Neural crest cell (in vitro differentiated cells): Measurements from ENCODE around the gene KRT33A. TPM values are rescaled to one million over a fixed set of nuclear protein-coding genes. Genes with fewer than 3 reads are reported as not detected.

Source experiments
- DNase-seq: peaks from one replicate; pipeline ENCODE4 v3.0.0; 2021; ENCODE audit warnings: low read depth, mixed read lengths, low spot score
- H3K27ac Mint-ChIP-seq: one replicate; pipeline ENCODE4 v1.8.0; 2021; ENCODE audit warnings: mild to moderate bottlenecking, mixed read lengths; ENCODE audit not compliant: unreplicated experiment
- H3K27me3 Mint-ChIP-seq: 2 replicates; pipeline ENCODE4 v1.8.0; 2021; ENCODE audit warnings: low read depth, mild to moderate bottlenecking, mixed read lengths
- H3K36me3 Mint-ChIP-seq: 2 replicates; pipeline ENCODE4 v1.8.0; 2021; ENCODE audit warnings: low read depth, mild to moderate bottlenecking, mixed read lengths
- H3K4me1 Mint-ChIP-seq: 2 replicates; pipeline ENCODE4 v1.8.0; 2021; ENCODE audit warnings: mixed read lengths
- H3K4me3 Mint-ChIP-seq: one replicate; pipeline ENCODE4 v1.8.0; 2021; ENCODE audit warnings: mild to moderate bottlenecking, mixed read lengths
- H3K9me3 Mint-ChIP-seq: 2 replicates; pipeline ENCODE4 v1.8.0; 2021; ENCODE audit warnings: mixed read lengths
- CTCF ChIP-seq: fragments of 200-600 bp; sonication (generic); conservative IDR thresholded peaks from 2 replicates; pipeline ENCODE4 v1.5.0; 2021; ENCODE audit warnings: antibody characterized with exemption, mild to moderate bottlenecking
- total RNA-seq: library from RNA; stranded (reverse); gene quantifications from 2 replicates; pipeline ENCODE4 v1.2.1, GENCODE V29; 2021

Gene KRT33A
- total RNA-seq, 1 donor from 2014 or later: not detected

- Mint-ChIP-seq H3K27ac (no peak overlapping the region), H3K9me3 (peaks cover 6% of the 10 kb centered on the region), H3K27me3 (peaks cover 17% of the 10 kb centered on the region), H3K4me3 (no peak overlapping the region), H3K4me1 (no peaks in the 10 kb centered on the region), H3K36me3 (no peaks in the 10 kb centered on the region)
- TF ChIP-seq CTCF: no peak
- no peak for DNase-seq
These were observed 34.7 kb downstream of the KRT33A start for GRCh38 chr17:41315814-41316445.

GRCh38 chr17:41315204-41315794, 35.3 kb downstream of the KRT33A start, which contains the start of gene KRTAP17-1:
KRTAP17-1 (minus strand) TSS chr17:41315710; CDS start chr17:41315650, 60 bp downstream.
- no peak within 1 kb of the TSS for H3K27ac Mint-ChIP-seq
- H3K36me3 Mint-ChIP-seq: no peaks in the 10 kb centered on the region
- no peaks in the 10 kb centered on the region for H3K4me1 Mint-ChIP-seq
- H3K9me3 Mint-ChIP-seq: peaks cover 4% of the 10 kb centered on the region
- H3K4me3 Mint-ChIP-seq: no peak within 1 kb of the TSS
- no peak for DNase-seq
- H3K27me3 Mint-ChIP-seq: peaks cover 21% of the 10 kb centered on the region
- no peak for TF ChIP-seq CTCF

- H3K4me3 Mint-ChIP-seq: no peak overlapping the region
- no peak for TF ChIP-seq CTCF
- H3K36me3 Mint-ChIP-seq: no peaks in the 10 kb centered on the region
- H3K27ac Mint-ChIP-seq: no peak overlapping the region
- peaks cover 44% of the 10 kb centered on the region for H3K27me3 Mint-ChIP-seq
- DNase-seq: no peak
- H3K4me1 Mint-ChIP-seq: no peaks in the 10 kb centered on the region
- no peaks in the 10 kb centered on the region for H3K9me3 Mint-ChIP-seq
These were observed 39.5 kb downstream of the KRT33A start for GRCh38 chr17:41311111-41311510.

- no peak for DNase-seq
- no peak for TF ChIP-seq CTCF
- Mint-ChIP-seq H3K36me3 (no peaks in the 10 kb centered on the region), H3K4me1 (no peaks in the 10 kb centered on the region), H3K27me3 (peaks cover 41% of the 10 kb centered on the region), H3K9me3 (no peaks in the 10 kb centered on the region), H3K4me3 (no peak within 1 kb of the TSS), H3K27ac (peak within 1 kb of the TSS; percentile 9)
These were observed 41.7 kb downstream of the KRT33A start, which contains the start of gene KRTAP16-1 for GRCh38 chr17:41308918-41309359. KRTAP16-1 (minus strand) TSS chr17:41309309; CDS start chr17:41309253, 56 bp downstream.

GRCh38 chr17:41308251-41308917, 42.2 kb downstream of the KRT33A start:
- DNase-seq: no peak
- H3K4me1 Mint-ChIP-seq: no peaks in the 10 kb centered on the region
- H3K9me3 Mint-ChIP-seq: no peaks in the 10 kb centered on the region
- H3K4me3 Mint-ChIP-seq: no peak overlapping the region
- H3K27ac Mint-ChIP-seq: no peak overlapping the region
- peaks cover 41% of the 10 kb centered on the region for H3K27me3 Mint-ChIP-seq
- no peak for TF ChIP-seq CTCF
- no peaks in the 10 kb centered on the region for H3K36me3 Mint-ChIP-seq
